Measurements from ENCODE around the gene BLM.

DNA sequence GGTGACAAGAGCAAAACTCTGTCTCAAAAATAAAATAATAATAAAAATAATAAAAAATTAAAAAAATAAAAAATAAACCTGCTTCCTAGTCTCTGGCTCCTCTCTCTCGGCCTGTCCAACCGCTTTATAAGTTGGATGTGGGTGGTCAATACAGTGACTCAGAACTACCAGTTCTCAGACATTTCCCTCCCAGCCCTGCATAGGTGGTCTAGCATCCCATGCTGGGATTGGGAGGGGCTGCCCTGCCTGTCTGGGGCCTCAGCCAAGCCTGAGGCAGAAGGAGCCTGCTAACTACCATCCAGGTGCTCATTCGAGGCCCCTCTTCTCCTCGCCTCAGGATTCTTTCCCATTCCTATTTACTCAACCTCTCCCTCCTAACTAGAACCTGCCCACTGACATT, 33.3 kb upstream of the BLM start:
- TF ChIP-seq, protein P1, sequence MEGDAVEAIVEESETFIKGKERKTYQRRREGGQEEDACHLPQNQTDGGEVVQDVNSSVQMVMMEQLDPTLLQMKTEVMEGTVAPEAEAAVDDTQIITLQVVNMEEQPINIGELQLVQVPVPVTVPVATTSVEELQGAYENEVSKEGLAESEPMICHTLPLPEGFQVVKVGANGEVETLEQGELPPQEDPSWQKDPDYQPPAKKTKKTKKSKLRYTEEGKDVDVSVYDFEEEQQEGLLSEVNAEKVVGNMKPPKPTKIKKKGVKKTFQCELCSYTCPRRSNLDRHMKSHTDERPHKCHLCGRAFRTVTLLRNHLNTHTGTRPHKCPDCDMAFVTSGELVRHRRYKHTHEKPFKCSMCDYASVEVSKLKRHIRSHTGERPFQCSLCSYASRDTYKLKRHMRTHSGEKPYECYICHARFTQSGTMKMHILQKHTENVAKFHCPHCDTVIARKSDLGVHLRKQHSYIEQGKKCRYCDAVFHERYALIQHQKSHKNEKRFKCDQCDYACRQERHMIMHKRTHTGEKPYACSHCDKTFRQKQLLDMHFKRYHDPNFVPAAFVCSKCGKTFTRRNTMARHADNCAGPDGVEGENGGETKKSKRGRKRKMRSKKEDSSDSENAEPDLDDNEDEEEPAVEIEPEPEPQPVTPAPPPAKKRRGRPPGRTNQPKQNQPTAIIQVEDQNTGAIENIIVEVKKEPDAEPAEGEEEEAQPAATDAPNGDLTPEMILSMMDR (IDR thresholded peaks at IDR 0.05): no peak
- TF ChIP-seq ZFX (IDR thresholded peaks at IDR 0.05; ENCODE audit: borderline replicate concordance): no peak

Measured in 22Rv1 (cell line).